Smooth muscle cell (in vitro differentiated cells): ENCODE measurements around the gene ZNRF1. TPM values are rescaled to one million over a fixed set of nuclear protein-coding genes. Genes with fewer than 3 reads are reported as not detected.

Source experiments
- DNase-seq: peaks from one replicate; lab custom pipeline; 2025; ENCODE audit not compliant: unreplicated experiment; lab: John Stamatoyannopoulos, UW
- H2AFZ ChIP-seq: fragments of 200-600 bp; sonication (generic); 2 replicates; pipeline ENCODE4 v1.6.0; 2016; ENCODE audit warnings: antibody characterized with exemption, low read depth, mild to moderate bottlenecking
- H3F3A ChIP-seq: fragments of 200-600 bp; sonication (generic); 2 replicates; pipeline ENCODE4 v1.6.0; 2017; ENCODE audit warnings: antibody characterized with exemption, low read depth
- H3K27ac ChIP-seq: fragments of 200-600 bp; sonication (generic); 2 replicates; pipeline ENCODE4 v1.5.1; 2016; ENCODE audit warnings: low read depth, mild to moderate bottlenecking
- H3K27me3 ChIP-seq: fragments of 200-600 bp; sonication (generic); 2 replicates; pipeline ENCODE4 v1.6.1; 2016; ENCODE audit warnings: low read depth, mild to moderate bottlenecking
- H3K36me3 ChIP-seq: fragments of 200-600 bp; sonication (generic); 2 replicates; pipeline ENCODE4 v1.5.1; 2016; ENCODE audit warnings: low read depth
- H3K4me1 ChIP-seq: fragments of 200-600 bp; sonication (generic); 2 replicates; pipeline ENCODE4 v1.5.1; 2016; ENCODE audit warnings: low read depth
- H3K4me2 ChIP-seq: fragments of 200-600 bp; sonication (generic); 2 replicates; pipeline ENCODE4 v1.6.0; 2016; ENCODE audit warnings: mild to moderate bottlenecking
- H3K4me3 ChIP-seq: fragments of 200-600 bp; sonication (generic); 2 replicates; pipeline ENCODE4 v1.5.1; 2016; ENCODE audit warnings: mild to moderate bottlenecking
- H3K79me2 ChIP-seq: fragments of 200-600 bp; sonication (generic); 2 replicates; pipeline ENCODE4 v1.6.0; 2016; ENCODE audit warnings: low read depth, mild to moderate bottlenecking
- H3K9ac ChIP-seq: fragments of 200-600 bp; sonication (generic); 2 replicates; pipeline ENCODE4 v1.6.0; 2016; ENCODE audit warnings: low read depth
- H3K9me3 ChIP-seq: fragments of 200-600 bp; sonication (generic); replicated peaks from 2 replicates; pipeline ENCODE4 v1.5.1; 2016; ENCODE audit warnings: low read depth
- H4K20me1 ChIP-seq: fragments of 200-600 bp; sonication (generic); 2 replicates; pipeline ENCODE4 v1.6.0; 2016; ENCODE audit warnings: low read depth
- CTCF ChIP-seq: fragments of 200-600 bp; sonication (generic); IDR thresholded peaks from 2 replicates; pipeline ENCODE4 v1.5.1; 2017; ENCODE audit warnings: borderline replicate concordance, mild to moderate bottlenecking, antibody characterized with exemption; ENCODE audit not compliant: insufficient read depth, poor library complexity, severe bottlenecking
- WGBS: methylation state at CpG from one replicate; pipeline ENCODE4 v1.1.7; 2016; ENCODE audit warnings: low lambda C conversion rate; 5-methylcytosine and 5-hydroxymethylcytosine counted together
- polyA plus RNA-seq: library from polyadenylated mRNA; unstranded; fragments of >200 nt; fragmentation: Nextera tagmentation; extraction: Ambion mirVana; gene quantifications from 2 replicates; pipeline ENCODE4 v1.2.1, GENCODE V29; 2016
- total RNA-seq: library from RNA; depleted of rRNA; stranded (reverse); fragments of >200 nt; gene quantifications from 2 replicates; pipeline ENCODE4 v1.2.3, GENCODE V29; 2014

Gene ZNRF1
- total and polyA plus RNA-seq, 2 experiments from 2014 or later: 18.2 to 45.4 TPM

DNA sequence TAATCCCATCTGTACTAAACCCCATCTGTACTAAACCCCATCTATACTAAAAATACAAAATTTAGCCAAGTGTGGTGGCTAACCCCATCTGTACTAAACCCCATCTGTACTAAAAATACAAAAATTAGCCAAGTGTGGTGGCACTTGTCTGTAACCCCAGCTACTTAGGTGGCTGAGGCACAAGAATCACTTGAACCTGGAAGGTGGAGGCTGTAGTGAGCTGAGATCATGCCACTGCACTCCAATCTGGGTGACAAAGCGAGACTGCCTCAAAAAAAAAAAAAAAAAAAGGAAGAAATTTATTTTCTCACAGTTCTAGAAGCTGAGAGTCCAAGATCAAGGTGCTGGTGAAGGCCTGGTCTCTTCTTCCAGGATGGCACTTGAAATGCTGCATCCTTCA, 161.6 kb downstream of the ZNRF1 start:
- Histone ChIP-seq H3K36me3 (peaks cover 28% of the 10 kb centered on the region), H3F3A (no peaks in the 10 kb centered on the region), H4K20me1 (no peaks in the 10 kb centered on the region), H3K4me3 (no peak overlapping the region), H2AFZ (no peak overlapping the region), H3K4me2 (no peak overlapping the region), H3K9ac (no peak overlapping the region), H3K27ac (no peak overlapping the region), H3K4me1 (no peaks in the 10 kb centered on the region), H3K79me2 (peaks cover 56% of the 10 kb centered on the region), H3K27me3 (no peaks in the 10 kb centered on the region), H3K9me3 (peaks cover 16% of the 10 kb centered on the region)
- DNase-seq: no peak
- WGBS: 93% methylated on average over 1 of the region's 1 CpG
- TF ChIP-seq CTCF: no peak

Other genes with a start within 250 kb of the ZNRF1 start
- not detected in 2 replicates for gene FA2H, start 224.2 kb upstream of the ZNRF1 start, total RNA-seq
- not detected in 2 replicates for gene FA2H, start 224.2 kb upstream of the ZNRF1 start, polyA plus RNA-seq
- 13.1 and 14.3 TPM in 2 replicates for gene WDR59, start 13.9 kb upstream of the ZNRF1 start, total RNA-seq
- 19.2 and 29.5 TPM in 2 replicates for gene WDR59, start 13.9 kb upstream of the ZNRF1 start, polyA plus RNA-seq
- 0.67 and 0.85 TPM in 2 replicates for gene LDHD, start 117.8 kb downstream of the ZNRF1 start, total RNA-seq
- gene LDHD, start 117.8 kb downstream of the ZNRF1 start, polyA plus RNA-seq: 1.2 and 1.5 TPM in 2 replicates
- 15.0 and 29.0 TPM in 2 replicates for gene ZFP1, start 149.5 kb downstream of the ZNRF1 start, total RNA-seq
- gene ZFP1, start 149.5 kb downstream of the ZNRF1 start, polyA plus RNA-seq: 12.5 and 12.6 TPM in 2 replicates
- 1.7 TPM in 1 of 2 replicates, not detected in the other for gene CTRB2, start 208.1 kb downstream of the ZNRF1 start, total RNA-seq
- 2.3 and 11.1 TPM in 2 replicates for gene CTRB2, start 208.1 kb downstream of the ZNRF1 start, polyA plus RNA-seq
- not detected in 2 replicates for gene CTRB1, start 220.0 kb downstream of the ZNRF1 start, total RNA-seq
- 1.9 and 7.2 TPM in 2 replicates for gene CTRB1, start 220.0 kb downstream of the ZNRF1 start, polyA plus RNA-seq